CD4-positive, alpha-beta T cell treated with Interleukin-15 for 1 hour (primary cell): ENCODE data around the gene KDM1B.
A peak's percentile ranks its signal among the peaks of the same experiment; 100 is the strongest.

Experiments used
- DNase-seq: peaks from one replicate; pipeline ENCODE4 v3.0.0-alpha.2; 2020

The KDM1B gene, protein sequence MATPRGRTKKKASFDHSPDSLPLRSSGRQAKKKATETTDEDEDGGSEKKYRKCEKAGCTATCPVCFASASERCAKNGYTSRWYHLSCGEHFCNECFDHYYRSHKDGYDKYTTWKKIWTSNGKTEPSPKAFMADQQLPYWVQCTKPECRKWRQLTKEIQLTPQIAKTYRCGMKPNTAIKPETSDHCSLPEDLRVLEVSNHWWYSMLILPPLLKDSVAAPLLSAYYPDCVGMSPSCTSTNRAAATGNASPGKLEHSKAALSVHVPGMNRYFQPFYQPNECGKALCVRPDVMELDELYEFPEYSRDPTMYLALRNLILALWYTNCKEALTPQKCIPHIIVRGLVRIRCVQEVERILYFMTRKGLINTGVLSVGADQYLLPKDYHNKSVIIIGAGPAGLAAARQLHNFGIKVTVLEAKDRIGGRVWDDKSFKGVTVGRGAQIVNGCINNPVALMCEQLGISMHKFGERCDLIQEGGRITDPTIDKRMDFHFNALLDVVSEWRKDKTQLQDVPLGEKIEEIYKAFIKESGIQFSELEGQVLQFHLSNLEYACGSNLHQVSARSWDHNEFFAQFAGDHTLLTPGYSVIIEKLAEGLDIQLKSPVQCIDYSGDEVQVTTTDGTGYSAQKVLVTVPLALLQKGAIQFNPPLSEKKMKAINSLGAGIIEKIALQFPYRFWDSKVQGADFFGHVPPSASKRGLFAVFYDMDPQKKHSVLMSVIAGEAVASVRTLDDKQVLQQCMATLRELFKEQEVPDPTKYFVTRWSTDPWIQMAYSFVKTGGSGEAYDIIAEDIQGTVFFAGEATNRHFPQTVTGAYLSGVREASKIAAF

DNA sequence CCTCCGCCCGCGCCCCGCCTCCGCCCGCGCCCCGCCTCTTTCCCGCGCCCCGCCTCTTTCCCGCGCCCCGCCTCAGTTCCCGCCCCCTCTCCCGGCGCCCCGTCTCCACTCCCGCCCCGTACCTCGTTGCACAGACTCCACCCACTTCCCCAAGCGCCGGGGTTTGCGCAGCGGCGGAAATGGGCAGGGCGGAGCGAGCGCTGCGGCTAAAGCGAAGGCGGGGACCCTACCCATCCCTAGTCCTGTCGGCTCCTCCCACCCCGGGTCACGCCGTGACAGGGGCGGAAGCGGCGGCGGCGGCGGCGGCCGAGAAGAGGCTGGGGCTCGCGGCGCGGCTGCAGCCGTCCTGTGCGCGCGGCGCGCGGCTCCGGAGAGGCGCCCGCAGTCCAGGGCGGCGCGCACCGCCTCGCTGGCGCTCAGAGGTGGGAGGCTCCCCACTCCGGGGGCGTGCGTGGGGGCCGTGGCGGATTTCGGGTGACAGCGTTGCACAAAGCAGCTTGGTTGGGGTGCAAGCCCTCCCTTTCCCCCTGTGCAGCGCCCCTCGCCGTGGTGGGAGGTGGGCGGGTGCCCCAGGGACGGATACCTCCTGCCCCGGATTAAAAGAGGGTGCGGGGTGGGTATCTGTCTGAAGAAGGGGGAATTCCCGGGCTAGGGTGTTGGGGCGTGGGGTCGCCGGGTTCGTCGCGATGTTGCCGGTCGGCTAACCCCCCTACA is at the start of gene KDM1B:
KDM1B (plus strand) TSS at position 273 of the 714 bp plus-strand sequence. CDS start 4,474 bp downstream, outside the sequence.
- DNase-seq, result peak; percentile 99

DNA sequence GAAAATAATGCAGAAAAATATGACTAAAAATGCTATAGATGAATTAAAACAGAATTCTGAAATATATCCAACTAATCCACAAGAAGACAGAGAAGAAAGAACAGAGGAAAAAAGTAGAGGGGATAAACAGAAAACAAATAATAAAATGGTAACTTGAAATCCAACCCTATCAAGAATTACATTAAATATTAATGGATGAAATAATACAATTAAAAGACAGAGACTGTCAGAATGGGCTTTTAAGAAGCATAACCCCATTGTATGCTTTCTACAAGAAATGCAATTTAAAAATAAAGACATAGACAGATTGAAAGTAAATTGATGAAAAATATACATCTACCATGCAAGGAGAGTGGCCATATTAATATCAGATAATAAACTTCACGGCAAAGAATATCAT is 48.2 kb upstream of the KDM1B start:
- DNase-seq, result no peak

DNA sequence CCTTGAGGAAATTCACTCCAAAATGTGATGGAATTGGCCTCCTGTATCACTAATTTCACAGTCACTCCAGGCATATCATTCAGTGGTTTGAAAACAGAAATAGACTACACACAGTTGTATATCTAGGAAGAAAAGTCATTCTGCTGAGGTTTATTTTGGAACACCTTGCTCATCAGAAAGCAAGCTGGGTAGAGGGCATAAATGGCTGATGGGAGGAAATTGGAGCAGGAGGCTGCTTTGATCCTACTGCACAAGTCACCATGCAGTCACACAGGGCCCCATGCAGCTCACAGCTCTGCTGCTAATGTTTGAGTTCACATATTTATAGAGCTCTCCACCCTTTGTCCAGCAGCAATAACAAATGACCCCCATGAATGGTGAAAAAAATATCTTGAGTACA is 45.1 kb upstream of the KDM1B start:
- no peak for DNase-seq

DNA sequence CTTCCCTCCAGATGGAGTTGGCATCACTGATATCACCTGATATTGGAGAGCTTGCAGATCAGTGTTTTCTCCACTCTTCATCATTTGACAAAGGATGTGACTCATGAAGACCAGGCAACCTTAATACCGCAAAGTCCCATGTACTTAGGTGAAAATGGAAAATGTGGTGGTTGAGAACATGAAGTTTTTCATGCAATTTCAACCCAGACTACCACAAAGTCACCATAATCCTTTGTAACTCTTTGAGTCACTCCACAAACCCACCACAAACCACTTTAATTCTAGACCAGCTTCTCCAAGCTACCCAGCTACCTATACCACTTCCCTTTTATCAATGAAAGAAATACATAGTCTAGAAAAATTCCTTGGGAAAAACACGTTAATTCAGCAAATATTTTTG is 39.9 kb upstream of the KDM1B start:
- DNase-seq, result no peak

DNA sequence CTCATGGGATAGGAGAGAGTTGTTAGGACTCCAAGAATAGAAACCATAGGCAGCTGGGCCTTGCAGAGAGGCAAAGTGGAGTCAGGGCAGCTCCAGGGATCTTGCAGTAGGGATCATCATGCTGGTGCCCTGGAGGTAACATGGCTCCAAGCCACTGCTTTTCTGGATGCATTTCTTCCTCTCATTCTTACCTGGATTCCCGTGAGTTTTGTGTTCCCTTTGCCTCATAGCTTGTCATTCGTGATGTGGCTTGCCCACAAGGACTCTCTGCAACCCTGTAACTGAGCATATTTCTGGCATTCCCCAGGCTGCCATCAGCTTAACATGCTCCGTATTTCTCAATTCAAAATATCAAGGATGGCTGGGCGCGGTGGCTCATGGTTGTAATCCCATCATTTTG is 38.1 kb upstream of the KDM1B start:
- no peak for DNase-seq

DNA sequence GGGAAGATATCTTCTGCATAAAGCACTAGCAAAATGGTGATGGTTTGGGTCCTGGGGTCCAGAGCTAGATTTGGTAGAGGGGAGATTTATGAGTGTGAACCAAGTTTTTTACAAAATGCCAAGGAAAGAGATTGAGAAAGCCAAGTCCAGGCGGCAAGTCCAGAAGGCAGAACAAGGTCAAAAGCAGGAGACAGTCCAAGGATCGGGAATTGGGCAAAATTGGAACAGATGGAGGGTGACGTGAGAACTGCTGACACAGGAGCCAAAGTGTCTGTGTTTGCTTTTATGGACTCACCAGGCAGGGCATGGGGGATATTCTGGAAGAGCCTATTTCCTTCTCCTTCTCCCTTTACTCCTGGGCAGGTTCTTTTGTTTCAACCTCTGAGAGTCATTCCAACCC is 36.9 kb upstream of the KDM1B start:
- DNase-seq, result no peak

DNA sequence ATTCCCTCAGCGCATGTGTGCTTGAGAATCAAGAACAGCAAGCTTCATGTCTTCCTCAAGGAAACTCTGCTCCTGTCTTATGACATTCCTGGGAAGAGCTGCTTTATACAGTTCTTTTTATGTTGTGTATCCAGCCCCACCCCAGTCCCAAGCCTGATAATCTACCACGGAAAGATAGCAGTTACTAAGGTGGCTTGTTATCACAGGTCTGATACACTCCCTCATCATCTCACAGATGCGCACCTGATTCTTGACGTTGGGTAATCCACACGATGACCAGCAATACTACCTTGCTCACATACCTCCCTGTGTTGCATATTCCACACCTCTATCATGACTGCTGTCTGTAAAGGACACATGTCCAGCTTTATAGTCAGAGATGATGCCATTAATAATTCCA is 36.0 kb upstream of the KDM1B start:
- no peak for DNase-seq

DNA sequence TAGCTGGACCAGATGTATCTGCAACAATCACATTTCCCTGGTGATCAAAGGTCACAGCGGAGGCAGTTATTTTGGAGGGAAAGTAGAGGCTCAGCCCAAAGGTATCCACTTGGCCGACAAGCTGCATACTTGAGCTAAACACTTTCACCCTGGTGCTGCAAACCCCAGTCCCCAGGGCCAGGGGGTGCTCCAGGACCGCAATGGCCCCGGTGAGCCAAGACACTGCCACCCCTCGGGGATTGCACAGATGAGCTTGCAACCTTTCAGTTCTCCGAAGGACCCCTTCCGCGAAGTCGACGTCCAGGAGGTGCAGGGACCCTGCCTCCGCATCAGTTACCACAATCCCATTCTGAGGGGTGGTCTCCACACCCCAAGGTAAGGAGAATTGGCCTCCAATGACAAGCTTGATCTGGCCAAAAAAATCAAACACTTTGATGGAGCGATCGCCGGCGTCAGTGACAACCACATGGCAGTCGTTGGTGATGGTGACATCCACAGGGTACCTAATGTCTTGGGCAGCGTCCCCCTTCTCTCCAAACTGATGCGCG is 33.6 kb upstream of the KDM1B start:
- no peak for DNase-seq

DNA sequence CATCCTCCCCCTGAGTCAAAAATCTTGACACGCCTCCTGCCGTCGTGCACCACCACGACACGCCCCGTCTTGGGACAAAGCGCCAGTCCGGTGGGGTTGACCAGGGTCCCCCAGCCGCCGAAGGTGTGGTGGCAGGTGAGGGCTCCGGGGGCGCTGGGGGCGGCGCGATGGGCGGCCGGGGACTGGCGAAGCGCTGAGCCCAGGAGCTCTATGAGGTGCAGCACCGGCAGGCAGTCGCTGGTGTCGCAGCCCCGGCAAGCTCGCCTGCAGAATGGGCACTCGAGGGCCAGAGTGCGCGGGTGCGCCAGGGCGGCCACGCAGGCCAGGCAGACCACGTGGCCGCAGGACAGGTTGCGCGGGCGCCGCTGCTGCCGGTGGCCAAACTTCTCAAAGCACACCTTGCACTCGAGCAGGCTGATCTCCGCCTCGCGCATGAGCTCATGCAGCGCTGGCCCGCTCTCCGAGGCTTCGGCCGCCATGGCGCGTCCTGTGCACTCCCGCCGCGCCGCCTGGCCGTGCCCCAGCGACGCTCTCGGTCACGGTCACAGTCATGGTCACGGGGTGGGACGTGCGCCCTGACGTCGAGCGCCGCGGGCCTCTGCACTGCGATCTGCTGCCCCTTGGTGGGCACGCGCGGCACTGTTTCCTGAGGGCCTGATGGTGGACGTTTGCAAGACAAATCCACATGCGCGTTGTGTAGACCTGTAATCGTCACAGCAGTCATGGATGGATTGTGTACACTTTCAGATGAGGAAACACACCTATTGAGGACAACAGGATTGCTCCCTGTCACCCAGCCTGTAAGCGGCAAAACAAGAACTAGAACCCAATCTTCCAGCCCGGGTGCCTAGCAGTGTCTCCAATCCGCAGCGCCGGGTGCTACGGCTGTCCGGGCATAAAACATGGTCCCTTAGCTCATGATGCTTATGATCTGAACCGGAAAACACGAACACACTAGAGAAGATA is 32.8 kb upstream of the KDM1B start, which contains the start of gene NHLRC1:
NHLRC1 (minus strand) TSS at position 550 of the 966 bp plus-strand sequence; CDS start at position 479, 71 bp downstream.
- peak; percentile 81 for DNase-seq

DNA sequence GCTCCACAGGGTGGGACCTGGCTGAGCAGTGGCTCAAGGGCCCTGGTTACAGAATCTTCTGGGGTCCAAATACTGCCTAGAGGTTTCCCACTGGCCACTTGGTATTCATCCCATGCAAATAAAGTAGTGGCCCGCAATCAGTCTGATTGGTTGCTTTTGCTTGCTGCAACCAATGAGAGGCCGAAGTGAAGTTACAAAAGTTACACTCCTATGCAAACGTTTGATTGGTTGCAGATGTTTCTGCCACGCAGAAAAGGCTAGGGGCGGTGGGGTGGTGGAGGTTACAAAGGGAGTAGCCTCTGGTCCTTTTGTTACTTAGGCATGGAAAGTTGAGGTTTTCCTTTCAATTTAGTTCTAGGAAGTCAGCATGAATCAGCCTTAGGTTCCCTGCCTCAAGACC is 29.1 kb upstream of the KDM1B start:
- DNase-seq, result no peak

DNA sequence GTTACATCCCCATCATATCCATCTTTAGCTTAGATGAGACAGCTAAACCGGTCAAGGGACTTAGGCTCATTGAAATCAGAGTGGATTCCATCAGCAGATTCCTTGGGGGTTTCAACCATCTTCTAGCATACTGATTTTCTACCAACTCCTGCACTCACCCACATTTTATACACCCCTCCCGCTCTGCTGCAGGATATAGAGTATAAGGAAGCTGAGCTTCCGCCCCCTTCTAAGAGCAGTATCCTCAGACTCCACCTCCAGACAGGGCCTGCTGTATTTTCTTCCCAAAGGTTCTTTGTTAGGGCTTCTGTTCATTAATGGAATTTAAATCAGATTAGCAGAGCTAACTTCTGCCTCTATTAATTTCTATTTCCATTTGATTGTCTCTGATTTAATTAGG is 22.9 kb upstream of the KDM1B start:
- DNase-seq, result no peak

DNA sequence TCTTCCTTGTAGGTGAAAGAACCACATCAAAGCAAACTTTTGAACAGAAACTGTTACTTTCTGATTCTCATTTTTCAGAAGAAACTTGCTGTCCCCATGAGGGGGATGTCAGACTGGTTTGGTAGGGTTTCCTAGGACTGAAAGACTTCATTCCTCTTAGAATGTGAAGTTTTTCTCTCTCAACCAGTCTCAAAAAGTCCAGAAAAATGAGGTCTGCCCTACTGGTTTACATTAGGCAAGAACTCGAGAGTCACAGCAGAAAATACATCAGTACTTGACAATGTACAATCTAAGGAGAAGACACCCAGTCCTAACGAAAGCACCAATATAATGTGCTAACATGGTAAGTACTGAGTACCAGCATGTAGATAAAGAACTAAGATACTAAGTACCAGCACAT is 20.1 kb upstream of the KDM1B start:
- DNase-seq, result no peak

DNA sequence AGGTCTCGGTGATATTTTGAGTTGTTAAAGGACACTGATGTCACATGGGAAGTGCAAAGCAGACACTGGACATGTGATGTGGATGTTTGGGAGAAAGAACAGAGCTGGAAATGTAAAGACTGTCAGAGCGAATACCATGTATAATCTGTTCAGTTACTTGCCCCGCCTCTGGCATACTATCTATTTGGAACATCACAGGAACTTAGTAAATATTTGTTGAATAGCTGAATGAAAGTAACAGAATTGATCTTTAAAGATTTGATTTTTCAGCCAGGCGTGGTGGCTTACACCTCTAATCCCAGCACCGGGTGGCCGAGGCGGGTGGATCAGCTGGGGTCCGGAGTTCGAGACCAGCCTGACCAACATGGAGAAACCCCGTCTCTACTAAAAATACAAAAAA is 19.0 kb upstream of the KDM1B start:
- DNase-seq, result no peak

DNA sequence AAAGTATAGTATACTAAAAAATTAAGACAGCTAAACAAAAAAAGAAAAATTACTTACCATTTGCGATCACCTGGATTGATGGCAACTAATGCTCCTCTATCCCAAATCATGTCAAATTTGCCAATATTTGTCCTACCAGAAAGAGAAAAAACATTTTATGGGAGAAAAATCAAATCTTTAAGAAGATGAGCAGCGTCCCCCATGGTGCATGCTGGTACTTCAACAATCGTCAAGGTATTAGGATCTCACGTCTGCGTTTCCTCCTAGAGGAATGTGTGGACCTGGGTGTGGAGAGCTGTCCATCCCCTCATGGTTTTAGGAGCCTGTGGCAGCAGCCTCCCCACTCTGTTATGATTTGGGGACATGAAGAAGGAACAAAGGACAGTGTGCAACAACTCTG is 16.3 kb upstream of the KDM1B start:
- DNase-seq, result no peak

DNA sequence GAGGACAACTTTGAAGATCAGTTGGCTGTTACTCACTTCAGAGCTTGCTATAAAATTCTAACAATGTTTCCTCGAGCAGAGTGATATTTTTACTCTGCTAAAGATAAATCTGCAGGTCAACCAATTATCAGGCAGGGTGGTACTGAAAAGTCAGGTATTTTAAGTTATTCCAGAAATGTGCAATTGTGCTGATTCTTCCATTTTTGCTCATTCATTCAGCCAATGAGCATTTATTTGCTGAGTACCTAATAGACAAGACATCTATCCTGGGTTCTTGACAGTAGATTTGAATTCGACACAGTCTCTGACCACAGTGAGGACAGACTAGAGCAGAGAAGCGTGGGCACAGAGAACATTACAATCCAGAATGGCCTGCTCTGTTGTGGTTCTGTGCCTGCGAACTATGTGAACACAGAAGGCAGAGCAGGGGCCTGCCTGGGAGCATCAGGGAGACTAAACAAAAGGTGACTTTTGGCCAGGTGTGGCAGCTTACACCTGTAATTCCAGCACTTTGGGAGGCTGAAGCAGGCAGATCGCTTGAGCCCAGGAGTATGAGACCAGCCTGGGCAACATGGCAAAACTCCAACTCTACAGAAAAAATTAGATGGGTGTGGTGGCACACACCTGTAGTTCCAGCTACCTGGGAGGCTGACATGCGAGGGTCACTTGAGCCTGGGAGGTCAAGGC is 15.1 kb upstream of the KDM1B start:
- no peak for DNase-seq

DNA sequence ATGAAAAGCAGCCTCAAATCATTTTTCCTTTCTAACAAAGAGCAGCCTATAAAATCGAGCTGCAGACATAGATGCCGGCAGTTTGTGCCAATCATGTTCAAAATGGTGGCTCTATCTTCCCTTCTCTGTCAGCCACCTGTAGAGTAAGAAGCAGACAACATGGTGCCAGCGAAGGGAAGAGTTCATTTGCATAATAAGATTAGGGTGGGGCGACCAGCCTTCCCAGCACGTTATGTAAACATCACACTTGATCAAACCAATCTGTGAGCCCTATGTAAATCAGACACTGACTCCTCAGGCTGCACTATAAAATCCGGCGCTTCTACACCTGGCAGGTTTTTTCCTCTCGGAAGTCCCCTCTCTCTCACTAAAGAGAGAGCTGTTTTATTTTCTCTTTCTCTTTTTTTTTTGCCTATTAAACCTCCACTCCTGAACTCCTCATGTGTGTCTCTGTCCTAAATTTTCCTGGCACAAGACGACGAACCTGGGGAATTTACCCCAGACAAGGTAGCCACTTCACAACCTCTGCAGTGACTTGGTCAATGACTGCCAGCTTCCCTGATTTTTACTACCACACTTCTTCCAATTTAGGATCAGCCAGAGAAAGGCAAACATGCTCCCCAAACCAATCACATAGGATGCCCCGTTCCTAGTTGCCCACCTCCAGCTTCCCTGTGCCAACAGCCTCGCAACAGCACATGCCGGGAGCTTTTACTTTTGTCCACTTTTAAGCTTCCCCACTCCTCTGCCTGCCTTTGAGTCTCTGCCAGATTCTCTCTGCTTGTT is 13.2 kb upstream of the KDM1B start:
- no peak for DNase-seq

DNA sequence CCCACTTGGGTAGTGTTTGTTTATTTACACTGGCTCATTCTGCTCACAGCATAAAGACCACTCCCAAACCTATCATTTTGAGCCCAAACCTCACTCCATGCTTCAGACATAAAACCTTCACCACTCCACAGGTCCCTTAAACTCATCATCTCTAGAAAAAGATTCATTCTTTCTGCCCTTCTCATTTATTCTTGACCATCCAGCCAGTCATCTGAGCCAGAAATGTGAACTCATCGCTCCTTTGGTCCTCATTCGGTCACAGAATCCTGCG is 12.7 kb upstream of the KDM1B start:
- no peak for DNase-seq

DNA sequence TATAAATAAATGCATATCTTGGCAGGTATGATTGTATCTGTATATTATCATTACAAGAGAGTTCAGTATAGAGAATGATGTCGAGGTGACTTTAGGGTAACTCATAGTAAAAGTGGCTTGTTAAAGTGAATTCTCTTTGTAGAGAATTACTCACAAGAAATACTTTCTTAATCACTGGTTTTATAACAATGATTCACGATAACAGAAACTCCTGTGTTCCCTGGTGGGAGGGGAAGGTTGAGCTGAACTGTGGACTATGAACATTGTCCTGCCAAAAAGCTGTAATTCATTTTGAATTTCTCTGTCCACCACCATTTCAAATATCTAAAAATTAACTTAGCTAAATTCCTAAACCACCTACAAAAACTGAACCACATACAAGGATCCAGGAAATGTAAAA is 8.1 kb upstream of the KDM1B start:
- DNase-seq, result no peak

DNA sequence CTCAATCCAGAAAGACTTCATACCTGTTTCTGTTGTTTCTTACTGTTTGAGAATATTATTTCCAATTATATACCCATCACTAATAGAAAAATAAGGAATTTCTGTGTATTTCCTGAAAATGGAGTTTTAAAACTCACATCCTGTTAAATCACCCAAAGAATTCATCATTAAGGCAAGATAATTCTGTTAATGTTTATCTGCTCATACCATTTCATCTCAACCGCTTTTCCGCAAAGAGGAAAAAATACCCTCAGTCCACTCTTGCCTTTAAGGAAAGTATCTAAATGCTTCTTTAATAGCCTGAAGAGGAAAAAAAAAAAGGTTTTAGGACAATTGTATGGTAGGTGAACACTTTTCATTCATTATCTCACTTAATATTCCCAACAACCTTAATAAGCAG is 7.6 kb upstream of the KDM1B start:
- DNase-seq, result no peak

DNA sequence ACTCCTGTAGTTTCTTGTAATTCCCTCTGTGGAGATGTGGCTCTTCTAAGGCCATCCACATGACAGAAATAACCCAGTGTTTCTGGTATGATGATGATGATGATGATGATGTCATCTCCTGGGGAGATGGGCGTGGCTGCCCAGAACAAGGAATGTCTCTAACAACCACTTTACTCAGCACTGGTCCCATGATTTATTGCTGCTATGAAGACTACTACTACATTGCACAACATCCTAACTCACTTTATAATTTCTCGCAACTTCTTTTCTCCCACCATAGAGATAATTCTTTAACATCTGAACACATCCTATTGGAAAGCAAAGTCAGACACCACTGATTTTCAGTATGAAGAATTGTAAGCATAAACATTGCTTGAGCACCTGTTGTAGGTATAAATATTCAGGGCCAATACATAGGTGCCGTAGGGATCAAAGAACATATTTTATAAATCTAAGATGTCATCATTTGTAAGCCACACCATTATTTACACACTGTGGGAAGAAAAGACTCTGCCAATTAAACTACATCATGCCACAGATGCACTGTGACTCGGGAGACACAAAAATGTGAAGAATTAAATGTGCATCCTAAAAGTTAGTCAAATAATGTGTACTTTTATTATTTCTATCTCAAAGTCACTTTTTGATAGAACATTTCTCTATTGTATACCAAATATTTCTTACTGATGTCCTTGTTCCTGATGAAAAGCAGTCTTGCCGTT is 6.8 kb upstream of the KDM1B start:
- DNase-seq, result no peak
